Measurements from ENCODE around the gene ABLIM2. TPM values are rescaled to one million over a fixed set of nuclear protein-coding genes. Genes with fewer than 3 reads are reported as not detected.

Gene ABLIM2
- total RNA-seq, 4 donors from 2014 or later: 177 to 281 (median 244) TPM

DNA sequence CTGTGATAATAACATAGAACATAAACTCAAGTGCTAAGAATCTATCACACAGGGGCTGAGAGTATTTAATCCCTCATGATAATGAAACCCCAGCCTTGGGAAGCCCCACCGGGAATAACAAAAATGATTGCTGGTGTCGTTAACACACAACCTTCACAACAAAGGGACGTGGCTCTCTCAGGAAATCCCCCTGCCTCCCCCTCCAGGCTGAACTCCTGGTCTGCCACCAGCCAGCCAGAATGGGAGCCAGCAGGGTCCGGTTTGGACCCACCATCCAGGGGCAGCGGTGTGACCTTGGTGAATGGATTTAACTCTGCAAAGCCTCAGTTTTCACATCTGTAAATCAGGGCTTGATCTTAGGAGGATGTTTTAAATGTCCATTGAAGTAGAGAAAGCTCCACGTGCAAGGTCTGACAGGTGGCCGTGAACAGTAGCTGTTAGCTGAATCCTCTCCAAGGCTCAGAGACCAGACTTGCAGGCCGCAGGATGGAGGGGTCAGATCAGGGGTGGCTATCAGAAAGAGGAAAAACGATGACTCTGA lies 46.5 kb downstream of the ABLIM2 start:
- in situ Hi-C loops (cut with MboI; ENCODE audit: low sequenced_read_pairs in 4 of 4): no loop called here
- Histone ChIP-seq H3K36me3 (peaks cover 0 to 21% of the 10 kb centered on the region in 2 donors), H3K27ac (peak overlapping the region; percentile 93 to 100 (median 98)), H3K9me3 (no peaks in the 10 kb centered on the region), H3K27me3 (no peaks in the 10 kb centered on the region), H3K4me3 (no peak overlapping the region), H3K4me1 (peaks cover 81 to 87% of the 10 kb centered on the region in 2 donors)
- no peak for TF ChIP-seq POLR2A (IDR thresholded peaks at IDR 0.05)
- TF ChIP-seq, protein P1, sequence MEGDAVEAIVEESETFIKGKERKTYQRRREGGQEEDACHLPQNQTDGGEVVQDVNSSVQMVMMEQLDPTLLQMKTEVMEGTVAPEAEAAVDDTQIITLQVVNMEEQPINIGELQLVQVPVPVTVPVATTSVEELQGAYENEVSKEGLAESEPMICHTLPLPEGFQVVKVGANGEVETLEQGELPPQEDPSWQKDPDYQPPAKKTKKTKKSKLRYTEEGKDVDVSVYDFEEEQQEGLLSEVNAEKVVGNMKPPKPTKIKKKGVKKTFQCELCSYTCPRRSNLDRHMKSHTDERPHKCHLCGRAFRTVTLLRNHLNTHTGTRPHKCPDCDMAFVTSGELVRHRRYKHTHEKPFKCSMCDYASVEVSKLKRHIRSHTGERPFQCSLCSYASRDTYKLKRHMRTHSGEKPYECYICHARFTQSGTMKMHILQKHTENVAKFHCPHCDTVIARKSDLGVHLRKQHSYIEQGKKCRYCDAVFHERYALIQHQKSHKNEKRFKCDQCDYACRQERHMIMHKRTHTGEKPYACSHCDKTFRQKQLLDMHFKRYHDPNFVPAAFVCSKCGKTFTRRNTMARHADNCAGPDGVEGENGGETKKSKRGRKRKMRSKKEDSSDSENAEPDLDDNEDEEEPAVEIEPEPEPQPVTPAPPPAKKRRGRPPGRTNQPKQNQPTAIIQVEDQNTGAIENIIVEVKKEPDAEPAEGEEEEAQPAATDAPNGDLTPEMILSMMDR (IDR thresholded peaks at IDR 0.05 in 4 of 5, conservative IDR thresholded peaks at IDR 0.05 in 1 of 5): no peak
- no peak for DNase-seq
- no peak for ATAC-seq
- intact Hi-C loops (cut with DNase I; ENCODE audit: low total_unique reads): no loop called here

DNA sequence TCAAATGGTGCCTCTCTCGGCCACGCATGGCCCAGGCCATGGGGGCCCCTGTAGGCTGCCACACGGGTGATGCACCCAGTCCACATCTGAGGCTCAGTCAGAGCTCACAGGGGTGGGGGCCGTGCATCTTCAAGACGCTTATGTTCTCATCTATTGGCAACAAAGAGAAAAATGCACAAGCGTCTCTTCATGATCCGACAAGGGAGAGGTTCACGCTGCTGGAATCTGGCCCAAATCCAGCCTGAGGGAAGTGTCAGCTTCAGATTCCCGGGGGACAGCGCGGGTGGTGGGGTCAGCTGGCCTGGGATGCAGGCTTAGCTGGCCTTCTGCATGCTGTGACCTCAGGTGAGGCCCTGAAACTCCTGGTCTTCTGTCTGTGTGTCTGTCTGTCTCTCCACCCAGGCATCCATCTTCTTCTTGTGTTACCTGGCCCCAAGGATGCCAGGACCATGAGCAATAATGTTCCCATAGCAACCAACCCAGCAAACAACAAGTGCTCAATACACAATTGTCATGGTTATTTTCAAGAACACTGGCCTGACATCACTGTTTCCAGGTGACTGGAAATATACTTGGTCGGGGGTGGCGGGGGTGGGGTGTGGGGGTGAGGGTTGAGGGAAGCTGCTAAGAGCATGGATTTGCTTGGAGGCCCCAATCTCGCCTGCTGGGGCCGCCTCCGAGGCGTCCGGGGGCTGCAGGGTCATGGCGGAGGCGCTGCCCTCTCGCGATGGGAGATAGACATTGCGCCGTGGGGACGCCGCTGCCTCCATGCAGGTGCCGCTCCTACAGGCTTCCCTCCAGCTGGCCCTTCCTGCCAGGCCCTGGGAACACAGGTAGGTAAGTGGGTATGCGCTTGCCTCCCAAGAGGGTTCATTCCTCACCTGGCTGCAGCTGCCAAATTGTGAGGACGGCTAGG lies 48.3 kb downstream of the ABLIM2 start:
- no peak for TF ChIP-seq POLR2A (IDR thresholded peaks at IDR 0.05)
- TF ChIP-seq, protein P1 (IDR thresholded peaks at IDR 0.05 in 4 of 5, conservative IDR thresholded peaks at IDR 0.05 in 1 of 5): no peak
- Histone ChIP-seq H3K4me3 (no peak overlapping the region), H3K36me3 (peaks cover 0 to 25% of the 10 kb centered on the region in 2 donors), H3K4me1 (peaks cover 69 to 77% of the 10 kb centered on the region in 2 donors), H3K9me3 (no peaks in the 10 kb centered on the region), H3K27ac (peak overlapping the region; percentile 93 to 100 (median 98)), H3K27me3 (no peaks in the 10 kb centered on the region)
- DNase-seq (no peak), ATAC-seq (no peak)
- intact Hi-C loops (cut with DNase I; ENCODE audit: low total_unique reads): no loop called here
- in situ Hi-C loops (cut with MboI; ENCODE audit: low sequenced_read_pairs in 4 of 4): no loop called here

DNA sequence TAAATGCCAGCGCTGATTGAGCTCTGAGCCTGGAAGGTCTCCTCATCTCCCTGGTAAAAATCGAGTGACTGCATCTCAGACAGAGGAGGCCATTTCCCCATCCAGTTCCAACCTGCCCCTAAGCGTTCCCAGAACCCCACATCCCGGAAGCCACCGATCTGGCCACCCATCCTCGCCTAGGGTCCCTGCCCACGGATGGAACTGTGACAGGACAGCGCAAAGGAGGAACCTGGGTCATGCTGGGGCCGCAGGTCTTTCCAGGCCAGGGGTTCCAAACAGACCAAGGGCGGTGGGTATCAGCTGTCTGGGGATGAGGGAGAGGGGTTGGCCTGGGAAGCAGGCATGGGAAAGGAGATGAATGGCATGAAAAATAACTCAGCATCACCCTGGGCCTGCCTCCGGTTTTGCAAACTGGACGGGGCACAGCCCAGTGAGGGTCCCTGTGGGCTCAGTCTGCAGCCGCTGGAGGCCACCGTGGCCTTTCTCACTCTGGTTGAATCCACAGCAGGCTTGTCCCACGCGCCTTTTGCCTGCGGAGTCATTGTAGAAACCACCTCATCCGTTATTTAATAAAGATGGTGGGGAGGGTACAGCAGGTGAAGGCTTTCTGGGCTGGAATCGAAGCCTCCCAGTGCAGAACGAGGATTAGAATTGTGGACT lies 49.1 kb downstream of the ABLIM2 start:
- peaks cover 0 to 33% of the 10 kb centered on the region in 2 donors for H3K36me3 ChIP-seq
- DNase-seq (no peak), ATAC-seq (no peak)

DNA sequence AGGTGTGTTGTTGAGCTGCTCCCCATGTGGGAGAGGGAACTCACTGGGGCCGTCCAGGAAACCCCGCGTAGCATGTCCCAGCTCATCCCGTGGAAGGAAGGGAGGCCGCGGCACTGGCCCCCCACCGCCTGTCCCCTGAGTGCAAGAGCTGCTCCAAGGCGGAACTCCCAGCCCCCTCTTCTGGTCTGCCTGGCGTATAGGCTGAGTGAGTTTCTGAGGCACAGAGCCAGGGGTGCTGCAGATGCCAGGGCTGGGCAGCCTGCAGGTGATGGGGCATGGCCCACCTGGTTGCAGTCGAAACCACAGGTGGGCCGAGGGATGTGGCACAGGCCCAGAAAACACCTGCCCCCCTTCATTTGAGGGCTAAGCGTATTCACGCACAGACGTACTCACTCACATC lies 49.6 kb downstream of the ABLIM2 start:
- in situ Hi-C loops (cut with MboI; ENCODE audit: low sequenced_read_pairs in 4 of 4): loop anchor here in 3 of 4 donors (10.0 kb wide), 1 partner anchor 56 kb away; no protein-coding TSS in a partner anchor
- intact Hi-C loops (cut with DNase I; ENCODE audit: low total_unique reads): no loop called here
- no peak for ATAC-seq
- no peak for DNase-seq
- peak overlapping the region; percentile 93 to 100 (median 98) for H3K27ac ChIP-seq
- H3K27me3 ChIP-seq: no peaks in the 10 kb centered on the region
- H3K36me3 ChIP-seq: peaks cover 0 to 38% of the 10 kb centered on the region in 2 donors
- no peak overlapping the region for H3K4me3 ChIP-seq
- H3K9me3 ChIP-seq: no peaks in the 10 kb centered on the region
- H3K4me1 ChIP-seq: peaks cover 61 to 72% of the 10 kb centered on the region in 2 donors
- TF ChIP-seq POLR2A (IDR thresholded peaks at IDR 0.05): no peak
- TF ChIP-seq, protein P1 (IDR thresholded peaks at IDR 0.05 in 4 of 5, conservative IDR thresholded peaks at IDR 0.05 in 1 of 5): no peak

More for the DNA sequence above, 49.1 kb downstream of the ABLIM2 start:
- Histone ChIP-seq H3K27ac (peak overlapping the region; percentile 93 to 100 (median 98)), H3K9me3 (no peaks in the 10 kb centered on the region), H3K4me1 (peaks cover 66 to 74% of the 10 kb centered on the region in 2 donors), H3K27me3 (no peaks in the 10 kb centered on the region), H3K4me3 (no peak overlapping the region)
- in situ Hi-C loops (cut with MboI; ENCODE audit: low sequenced_read_pairs in 4 of 4) (loop anchor here in 3 of 4 donors (10.0 kb wide), 1 partner anchor 55 kb away; no protein-coding TSS in a partner anchor), intact Hi-C loops (cut with DNase I; ENCODE audit: low total_unique reads) (no loop called here)
- TF ChIP-seq, protein P1 (IDR thresholded peaks at IDR 0.05 in 4 of 5, conservative IDR thresholded peaks at IDR 0.05 in 1 of 5): no peak
- TF ChIP-seq POLR2A (IDR thresholded peaks at IDR 0.05): no peak

Measured in gastrocnemius medialis (tissue), 4 donors.